ENCODE data around the gene CXCL5.

DNA sequence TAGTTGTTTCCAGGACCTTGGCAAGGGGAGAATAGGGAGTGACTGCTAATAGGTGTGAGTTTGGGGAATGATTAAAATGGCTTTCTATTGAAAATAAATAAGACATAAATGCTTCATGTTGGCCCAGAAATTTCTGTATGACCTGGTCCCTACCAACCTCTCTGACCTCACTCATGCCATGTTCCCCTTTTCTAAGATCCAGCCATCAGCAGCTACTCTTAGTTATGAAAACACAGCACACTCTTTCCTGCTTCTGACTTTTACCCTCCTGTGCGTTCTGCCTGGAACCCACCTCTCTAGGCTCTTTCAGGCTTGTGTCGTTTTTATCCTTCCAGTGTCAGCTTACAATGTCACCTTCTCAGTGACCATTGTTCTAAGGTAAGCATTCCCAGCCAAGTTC lies 14.8 kb upstream of the CXCL5 start:
- TF ChIP-seq, protein P1, sequence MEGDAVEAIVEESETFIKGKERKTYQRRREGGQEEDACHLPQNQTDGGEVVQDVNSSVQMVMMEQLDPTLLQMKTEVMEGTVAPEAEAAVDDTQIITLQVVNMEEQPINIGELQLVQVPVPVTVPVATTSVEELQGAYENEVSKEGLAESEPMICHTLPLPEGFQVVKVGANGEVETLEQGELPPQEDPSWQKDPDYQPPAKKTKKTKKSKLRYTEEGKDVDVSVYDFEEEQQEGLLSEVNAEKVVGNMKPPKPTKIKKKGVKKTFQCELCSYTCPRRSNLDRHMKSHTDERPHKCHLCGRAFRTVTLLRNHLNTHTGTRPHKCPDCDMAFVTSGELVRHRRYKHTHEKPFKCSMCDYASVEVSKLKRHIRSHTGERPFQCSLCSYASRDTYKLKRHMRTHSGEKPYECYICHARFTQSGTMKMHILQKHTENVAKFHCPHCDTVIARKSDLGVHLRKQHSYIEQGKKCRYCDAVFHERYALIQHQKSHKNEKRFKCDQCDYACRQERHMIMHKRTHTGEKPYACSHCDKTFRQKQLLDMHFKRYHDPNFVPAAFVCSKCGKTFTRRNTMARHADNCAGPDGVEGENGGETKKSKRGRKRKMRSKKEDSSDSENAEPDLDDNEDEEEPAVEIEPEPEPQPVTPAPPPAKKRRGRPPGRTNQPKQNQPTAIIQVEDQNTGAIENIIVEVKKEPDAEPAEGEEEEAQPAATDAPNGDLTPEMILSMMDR (conservative IDR thresholded peaks at IDR 0.05): no peak
- no peak for TF ChIP-seq EZH2 (IDR thresholded peaks at IDR 0.05; ENCODE audit: low read depth)

Measured in PC-9 (cell line).